Mononuclear cell (primary cell): ENCODE results near the gene AMDHD2. TPM values are rescaled to one million over a fixed set of nuclear protein-coding genes. Genes with fewer than 3 reads are reported as not detected.
"Not testable (repeated sequence)": the region's sequence is repeated elsewhere in the genome, so short reads cannot be mapped to it uniquely, and the experiment has no call there.

Experiments used
- H3K27me3 ChIP-seq: 2 replicates; pipeline ENCODE4 v1.6.0; 2011; ENCODE audit warnings: low read length, control low read depth; ENCODE audit not compliant: insufficient read depth
- H3K4me1 ChIP-seq: 2 replicates; pipeline ENCODE4 v1.5.1; 2011; ENCODE audit warnings: mild to moderate bottlenecking, low read length, control low read depth; ENCODE audit not compliant: insufficient read depth
- H3K4me3 ChIP-seq: 2 replicates; pipeline ENCODE4 v1.5.1; 2011; ENCODE audit warnings: mild to moderate bottlenecking, low read length, moderate library complexity
- H3K9me3 ChIP-seq: 2 replicates; pipeline ENCODE4 v1.5.1; 2011; ENCODE audit warnings: low read depth, mild to moderate bottlenecking, control low read depth, low read length
- total RNA-seq: library from RNA; depleted of rRNA; stranded (reverse); fragments of >200 nt; gene quantifications from one replicate; pipeline ENCODE4 v1.2.3, GENCODE V29; 2012

The AMDHD2 gene
- total RNA-seq, 1 donor: 49.7 TPM

DNA sequence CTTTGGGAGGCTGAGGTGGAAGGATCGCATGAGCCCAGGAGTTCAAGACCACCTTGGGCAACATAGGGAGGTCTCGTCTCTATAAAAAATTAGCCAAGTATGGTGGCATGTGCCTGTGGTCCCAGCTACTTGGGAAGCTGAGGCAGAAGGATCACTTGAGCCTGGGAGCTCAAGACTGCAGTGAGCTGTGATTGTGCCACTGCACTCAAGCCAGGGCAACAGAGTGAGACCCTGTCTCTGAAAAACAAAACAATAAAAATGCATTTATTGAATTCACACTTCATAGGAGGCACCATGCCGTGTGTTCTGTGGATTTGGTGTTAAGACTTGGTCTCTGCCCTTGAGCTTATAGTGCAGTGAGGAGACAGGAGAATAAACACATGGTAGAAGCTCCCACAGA is 42.8 kb upstream of the AMDHD2 start:
- peaks cover 23% of the 10 kb centered on the region for H3K4me1 ChIP-seq
- no peaks in the 10 kb centered on the region for H3K9me3 ChIP-seq
- H3K27me3 ChIP-seq: peaks cover 11% of the 10 kb centered on the region
- H3K4me3 ChIP-seq: no peak overlapping the region

DNA sequence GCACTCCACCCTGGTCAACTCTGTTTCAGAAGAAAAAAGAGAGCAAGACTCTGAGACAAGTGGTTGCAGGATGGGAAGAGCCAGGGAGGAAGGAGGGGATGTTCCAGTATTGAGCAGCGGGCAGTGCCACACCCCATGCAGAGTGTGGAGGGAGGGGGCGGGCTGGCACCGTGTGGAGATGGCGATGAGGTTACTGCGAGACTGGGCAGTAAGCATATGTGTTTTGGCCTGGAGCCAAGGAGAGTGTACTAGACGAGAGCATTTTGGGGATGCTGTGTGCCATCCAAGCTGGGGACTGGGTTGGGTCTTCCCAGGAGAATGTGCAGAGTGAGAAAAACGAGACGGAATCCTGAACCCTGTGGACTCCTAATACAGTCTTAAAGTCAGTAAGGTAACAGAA is 41.9 kb upstream of the AMDHD2 start:
- no peak overlapping the region for H3K4me3 ChIP-seq
- peaks cover 1% of the 10 kb centered on the region for H3K27me3 ChIP-seq
- H3K4me1 ChIP-seq: peaks cover 19% of the 10 kb centered on the region
- H3K9me3 ChIP-seq: no peaks in the 10 kb centered on the region

GRCh38 chr16:2479996-2480395 is 40.2 kb upstream of the AMDHD2 start:
- H3K4me3 ChIP-seq, H3K4me1 ChIP-seq: not testable (repeated sequence)

GRCh38 chr16:2480948-2481347 is 39.2 kb upstream of the AMDHD2 start:
- H3K4me1 ChIP-seq: peaks cover 7% of the 10 kb centered on the region
- H3K9me3 ChIP-seq: no peaks in the 10 kb centered on the region
- H3K27me3 ChIP-seq: no peaks in the 10 kb centered on the region
- H3K4me3 ChIP-seq: no peak overlapping the region

More at GRCh38 chr16:2479996-2480395, 40.2 kb upstream of the AMDHD2 start:
- H3K9me3 ChIP-seq, H3K27me3 ChIP-seq: not testable (repeated sequence)

DNA sequence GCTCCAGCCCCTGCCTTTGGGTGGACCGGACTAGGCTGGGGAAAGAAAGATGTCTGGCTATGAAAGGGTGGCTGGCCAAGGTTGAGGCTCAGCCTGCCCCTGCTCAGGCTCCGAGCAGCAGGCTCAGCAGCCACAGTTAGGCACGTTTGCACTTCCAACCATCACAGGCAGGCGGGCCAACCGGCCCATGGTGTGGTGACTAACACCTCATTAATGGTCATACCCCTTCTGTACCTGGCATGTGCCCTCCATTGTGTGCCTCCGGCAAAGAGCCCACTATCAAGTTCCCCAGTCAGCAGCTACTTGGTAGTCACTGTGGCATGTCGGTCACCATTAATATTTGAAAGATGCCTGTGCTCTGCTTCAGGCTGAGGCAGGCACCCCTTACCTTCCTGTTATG is 38.5 kb upstream of the AMDHD2 start:
- H3K9me3 ChIP-seq: no peaks in the 10 kb centered on the region
- H3K4me3 ChIP-seq: no peak overlapping the region
- peaks cover 11% of the 10 kb centered on the region for H3K4me1 ChIP-seq
- H3K27me3 ChIP-seq: no peaks in the 10 kb centered on the region

DNA sequence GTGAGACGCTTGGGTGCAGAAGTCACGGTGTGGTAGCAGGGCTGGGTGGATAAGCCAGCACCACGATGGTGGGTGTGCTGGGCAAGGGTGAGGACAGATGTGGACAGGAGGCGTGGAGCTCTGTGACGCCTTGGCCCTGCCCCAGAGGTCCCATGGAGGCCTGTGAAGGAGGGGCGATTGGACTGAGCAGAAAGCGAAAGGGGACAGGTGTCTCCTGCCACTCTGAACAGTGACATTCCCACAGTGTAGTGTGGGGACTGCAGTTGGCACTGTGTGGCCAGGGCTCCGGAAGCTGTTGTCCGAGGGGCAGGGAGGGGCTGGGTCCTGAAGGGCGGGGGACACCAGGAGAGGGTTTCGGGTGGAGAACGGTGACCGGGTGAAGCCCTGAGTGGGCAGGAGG is 37.9 kb upstream of the AMDHD2 start:
- H3K9me3 ChIP-seq: no peaks in the 10 kb centered on the region
- no peaks in the 10 kb centered on the region for H3K27me3 ChIP-seq
- H3K4me1 ChIP-seq: peaks cover 17% of the 10 kb centered on the region
- no peak overlapping the region for H3K4me3 ChIP-seq

GRCh38 chr16:2482708-2483534 is 37.2 kb upstream of the AMDHD2 start:
- no peaks in the 10 kb centered on the region for H3K27me3 ChIP-seq
- H3K4me1 ChIP-seq: peaks cover 24% of the 10 kb centered on the region
- no peak overlapping the region for H3K4me3 ChIP-seq
- no peaks in the 10 kb centered on the region for H3K9me3 ChIP-seq

DNA sequence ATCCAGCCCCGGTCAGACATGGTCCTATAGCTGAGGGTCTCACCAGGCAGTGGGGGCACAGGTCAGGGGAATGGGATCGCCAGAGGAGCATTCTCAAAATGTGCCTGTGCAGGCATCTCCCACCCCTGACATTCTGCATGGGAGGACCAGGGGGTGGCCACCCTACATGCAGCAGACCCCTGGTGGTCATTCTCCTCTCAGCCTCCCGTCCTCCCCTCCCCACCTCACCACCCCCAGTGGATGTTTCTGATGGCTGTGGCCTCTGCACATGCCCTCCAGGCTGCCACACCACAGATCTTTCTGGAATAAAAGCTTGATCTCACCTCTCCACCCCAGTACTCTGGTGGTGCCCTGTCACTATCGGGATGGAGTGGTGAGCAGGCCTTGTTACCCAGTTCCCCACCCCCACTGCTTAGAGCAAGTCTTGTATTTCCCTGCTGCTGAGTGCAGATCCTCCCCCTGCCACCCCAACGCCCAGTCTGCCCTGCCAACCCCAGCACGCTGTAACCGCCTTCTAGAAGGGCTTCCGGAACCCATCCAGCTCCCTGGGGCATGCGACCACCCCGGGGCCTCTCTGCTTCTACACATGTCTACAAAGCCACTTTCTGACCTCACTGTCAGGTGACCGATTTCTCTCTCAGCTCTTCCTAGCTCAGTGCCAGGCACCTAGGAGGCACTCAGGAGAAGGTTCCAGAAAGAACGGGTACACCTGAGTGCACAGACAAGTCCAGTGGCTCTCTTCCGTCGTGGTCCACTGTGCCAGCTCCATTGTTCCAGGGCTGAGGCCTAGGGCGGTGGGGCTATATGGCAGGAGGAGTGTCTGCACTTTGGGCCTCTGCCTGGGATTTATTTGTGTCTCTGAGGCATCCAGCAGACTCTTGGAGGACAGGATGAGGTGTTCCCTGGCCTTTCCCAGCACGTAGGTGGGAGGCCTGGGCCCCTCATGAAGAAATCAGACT is 36.0 kb upstream of the AMDHD2 start:
- no peak overlapping the region for H3K4me3 ChIP-seq
- peaks cover 31% of the 10 kb centered on the region for H3K4me1 ChIP-seq
- H3K9me3 ChIP-seq: no peaks in the 10 kb centered on the region
- no peaks in the 10 kb centered on the region for H3K27me3 ChIP-seq

DNA sequence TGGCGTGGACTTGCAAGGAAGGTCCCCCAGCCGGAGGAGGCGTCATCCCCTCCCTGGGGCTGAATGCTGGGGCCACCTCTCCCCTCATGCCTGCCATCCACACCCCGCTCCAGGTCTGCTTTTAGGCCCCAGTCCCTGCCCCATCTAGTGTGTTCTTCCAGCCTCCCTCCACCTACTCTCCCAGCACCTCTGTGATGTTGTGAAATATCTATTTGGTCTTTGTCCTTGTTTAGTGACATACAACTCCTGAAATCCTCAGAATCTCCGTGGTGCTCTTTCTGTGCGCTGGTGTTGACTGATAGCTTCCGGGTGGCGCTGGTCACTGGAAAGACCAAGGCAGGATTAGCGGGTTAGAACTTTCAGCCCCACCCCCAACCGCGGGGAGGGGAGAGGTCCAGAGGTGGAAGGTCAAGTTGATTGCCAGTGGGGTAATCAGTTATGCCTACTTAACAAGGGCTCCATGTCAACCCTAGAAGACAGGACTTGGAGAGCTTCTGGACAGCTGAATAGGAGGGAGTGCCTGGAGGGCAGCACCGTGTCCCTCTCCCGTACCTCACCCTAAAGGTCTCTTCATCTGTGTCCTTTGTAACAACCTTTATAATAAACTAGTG is 35.2 kb upstream of the AMDHD2 start:
- no peak overlapping the region for H3K4me3 ChIP-seq
- no peaks in the 10 kb centered on the region for H3K9me3 ChIP-seq
- H3K4me1 ChIP-seq: peaks cover 31% of the 10 kb centered on the region
- no peaks in the 10 kb centered on the region for H3K27me3 ChIP-seq

GRCh38 chr16:2485811-2486507 is 34.2 kb upstream of the AMDHD2 start:
- Histone ChIP-seq H3K9me3 (no peaks in the 10 kb centered on the region), H3K4me3 (no peak overlapping the region), H3K4me1 (peaks cover 31% of the 10 kb centered on the region), H3K27me3 (no peaks in the 10 kb centered on the region)

- H3K9me3 ChIP-seq: no peaks in the 10 kb centered on the region
- H3K4me3 ChIP-seq: no peak overlapping the region
- no peaks in the 10 kb centered on the region for H3K27me3 ChIP-seq
- peaks cover 31% of the 10 kb centered on the region for H3K4me1 ChIP-seq
These were observed 33.3 kb upstream of the AMDHD2 start for GRCh38 chr16:2486645-2487516.

- no peaks in the 10 kb centered on the region for H3K27me3 ChIP-seq
- no peaks in the 10 kb centered on the region for H3K9me3 ChIP-seq
- H3K4me3 ChIP-seq: no peak overlapping the region
- peaks cover 31% of the 10 kb centered on the region for H3K4me1 ChIP-seq
These were observed 32.7 kb upstream of the AMDHD2 start for GRCh38 chr16:2487517-2487842.

GRCh38 chr16:2487903-2488531 is 32.2 kb upstream of the AMDHD2 start:
- H3K4me3 ChIP-seq: no peak overlapping the region
- no peaks in the 10 kb centered on the region for H3K9me3 ChIP-seq
- peaks cover 31% of the 10 kb centered on the region for H3K4me1 ChIP-seq
- H3K27me3 ChIP-seq: no peaks in the 10 kb centered on the region
